HEK293 (cell line): Measurements from ENCODE around the gene AFF3.

Experiments used
- CTCF ChIA-PET: fragments of 350-600 bp; formaldehyde crosslinking; extraction: SDS; loops from one replicate; lab custom pipeline; 2021; ENCODE audit warnings: antibody characterized with exemption; lab: Yijun Ruan, JAX
- POLR2A ChIA-PET: fragments of 300-600 bp; formaldehyde crosslinking; extraction: SDS; loops from one replicate; lab custom pipeline; 2020; ENCODE audit warnings: antibody characterized with exemption, inconsistent platforms; lab: Yijun Ruan, JAX
- H3K27ac ChIP-seq: fragments of 200-500 bp; sonication (Bioruptor generic); 2 replicates; pipeline ENCODE4 v1.5.1; 2014; ENCODE audit warnings: low read depth, low read length, control low read depth, inconsistent platforms; ENCODE audit errors: extremely low read depth
- H3K36me3 ChIP-seq, 2 experiments: fragments of 200-500 bp in 1 of 2; sonication (Bioruptor generic) in 1 of 2; 1 replicate in 1 of 2; 2 replicates in 1 of 2; pipeline ENCODE4 v1.5.1; 2014 to 2017; ENCODE audit warnings: inconsistent platforms in 2 of 2, low read length in 2 of 2; ENCODE audit not compliant: control insufficient read depth in 2 of 2, insufficient read depth in 1 of 2
- H3K4me1 ChIP-seq: fragments of 200-500 bp; sonication (Bioruptor generic); 2 replicates; pipeline ENCODE4 v1.5.1; 2014; ENCODE audit warnings: mild to moderate bottlenecking, low read length, inconsistent platforms; ENCODE audit not compliant: control insufficient read depth, insufficient read depth
- H3K4me3 ChIP-seq: 2 replicates; pipeline ENCODE4 v1.5.1; 2011; ENCODE audit warnings: low read depth, mild to moderate bottlenecking, control low read depth, low read length, moderate library complexity
- H3K9me3 ChIP-seq: fragments of 200-500 bp; sonication (Bioruptor generic); 2 replicates; pipeline ENCODE4 v1.5.1; 2014; ENCODE audit warnings: low read depth, low read length, inconsistent platforms; ENCODE audit not compliant: control insufficient read depth, insufficient read depth
- BCL11A ChIP-seq: fragments of 450-650 bp; formaldehyde crosslinking; IDR thresholded peaks from 2 replicates; pipeline ENCODE4 v1.5.1; 2016; ENCODE audit warnings: low read depth, missing biosample characterization, missing genetic modification characterization
- MYNN ChIP-seq: fragments of 450-650 bp; formaldehyde crosslinking; IDR thresholded peaks from 2 replicates; pipeline ENCODE4 v1.5.1; 2016; ENCODE audit warnings: missing biosample characterization, missing genetic modification characterization, borderline replicate concordance
- ZBTB48 ChIP-seq: fragments of 450-650 bp; formaldehyde crosslinking; IDR thresholded peaks from 2 replicates; pipeline ENCODE4 v1.5.1; 2016; ENCODE audit warnings: missing biosample characterization, missing genetic modification characterization
- ZBTB8A ChIP-seq: fragments of 450-650 bp; formaldehyde crosslinking; IDR thresholded peaks from 2 replicates; pipeline ENCODE4 v1.5.1; 2016; ENCODE audit warnings: missing biosample characterization, missing genetic modification characterization
- ZNF19 ChIP-seq: fragments of 450-650 bp; formaldehyde crosslinking; IDR thresholded peaks from 2 replicates; pipeline ENCODE4; 2016; ENCODE audit warnings: missing biosample characterization, missing genetic modification characterization, low read depth
- ZNF202 ChIP-seq: fragments of 450-650 bp; formaldehyde crosslinking; IDR thresholded peaks from 2 replicates; pipeline ENCODE4 v1.5.1; 2016; ENCODE audit warnings: missing biosample characterization, missing genetic modification characterization, borderline replicate concordance
- ZNF274 ChIP-seq, 2 experiments: fragments of 200-500 bp in 1 of 2; fragments of 450-650 bp in 1 of 2; sonication (Bioruptor generic) in 1 of 2; formaldehyde crosslinking in 1 of 2; IDR thresholded peaks; 2 replicates each; pipeline versions ENCODE4 v1.5.1 to v1.6.1; 2014 to 2016; ENCODE audit warnings: borderline replicate concordance in 1 of 2, inconsistent platforms in 1 of 2, low read length in 1 of 2, missing biosample characterization in 1 of 2, missing genetic modification characterization in 1 of 2
- ZXDB ChIP-seq: fragments of 450-650 bp; formaldehyde crosslinking; IDR thresholded peaks from 2 replicates; pipeline ENCODE4 v1.5.1; 2016; ENCODE audit warnings: missing biosample characterization, missing genetic modification characterization
- TF ChIP-seq, protein P1 (sequence below): fragments of 450-650 bp; formaldehyde crosslinking; IDR thresholded peaks from 2 replicates; pipeline ENCODE4 v1.5.1; 2017; ENCODE audit warnings: missing biosample characterization, missing genetic modification characterization
- TF ChIP-seq, protein P2 (sequence below): fragments of 450-650 bp; formaldehyde crosslinking; IDR thresholded peaks from 2 replicates; pipeline ENCODE4 v1.5.1; 2016; ENCODE audit warnings: missing biosample characterization, missing genetic modification characterization
- TF ChIP-seq, protein P3 (sequence below): fragments of 450-650 bp; formaldehyde crosslinking; IDR thresholded peaks from 2 replicates; pipeline ENCODE4 v1.5.1; 2017; ENCODE audit warnings: missing biosample characterization, mild to moderate bottlenecking, missing genetic modification characterization, moderate library complexity
- TF ChIP-seq, protein P4 (sequence below): fragments of 450-650 bp; formaldehyde crosslinking; IDR thresholded peaks from 2 replicates; pipeline ENCODE4 v1.5.1; 2016; ENCODE audit warnings: missing biosample characterization, missing genetic modification characterization
- TF ChIP-seq, protein P5 (sequence below): fragments of 450-650 bp; formaldehyde crosslinking; IDR thresholded peaks from 2 replicates; pipeline ENCODE4 v1.5.1; 2016; ENCODE audit warnings: missing biosample characterization, missing genetic modification characterization, borderline replicate concordance
- TF ChIP-seq, protein P6 (sequence below): fragments of 450-650 bp; formaldehyde crosslinking; IDR thresholded peaks from 2 replicates; pipeline ENCODE4 v1.5.1; 2016; ENCODE audit warnings: missing biosample characterization, missing genetic modification characterization

The AFF3 gene

DNA sequence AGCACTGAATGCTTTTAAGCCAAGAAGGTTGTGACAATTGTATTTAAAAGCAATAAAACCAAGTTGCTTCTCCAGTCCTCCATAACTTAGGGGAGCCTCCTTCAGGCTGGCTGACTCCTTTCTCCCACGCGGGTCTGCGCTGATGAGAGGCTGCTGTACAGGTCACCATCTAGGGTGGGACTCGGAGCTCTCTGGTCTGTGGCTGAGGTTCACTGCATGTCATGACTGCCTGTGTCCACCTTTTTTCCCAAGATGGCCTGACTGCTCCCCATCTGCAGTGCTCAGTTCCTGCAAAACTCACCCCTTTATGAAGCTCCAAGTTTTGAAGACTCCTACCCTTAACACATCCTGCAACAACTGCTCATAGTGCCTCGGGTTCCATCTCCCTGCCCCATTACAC lies 194.4 kb downstream of the AFF3 start:
- ChIA-PET POLR2A (no interaction called here), CTCF (no interaction called here)
- TF ChIP-seq ZNF19 (tag by site-specific recombination) (no peak), ZNF202 (no peak), ZXDB (tag by site-specific recombination) (no peak), ZBTB8A (tag by site-specific recombination) (no peak), ZNF274 (IDR thresholded peaks at IDR 0.05; ENCODE audit: low read length) (no peak), ZNF274 (tag by site-specific recombination; IDR thresholded peaks at IDR 0.05; ENCODE audit: borderline replicate concordance) (no peak), BCL11A (tag by site-specific recombination) (no peak), MYNN (tag by site-specific recombination) (no peak), ZBTB48 (tag by site-specific recombination) (no peak)
- TF ChIP-seq, protein P1, sequence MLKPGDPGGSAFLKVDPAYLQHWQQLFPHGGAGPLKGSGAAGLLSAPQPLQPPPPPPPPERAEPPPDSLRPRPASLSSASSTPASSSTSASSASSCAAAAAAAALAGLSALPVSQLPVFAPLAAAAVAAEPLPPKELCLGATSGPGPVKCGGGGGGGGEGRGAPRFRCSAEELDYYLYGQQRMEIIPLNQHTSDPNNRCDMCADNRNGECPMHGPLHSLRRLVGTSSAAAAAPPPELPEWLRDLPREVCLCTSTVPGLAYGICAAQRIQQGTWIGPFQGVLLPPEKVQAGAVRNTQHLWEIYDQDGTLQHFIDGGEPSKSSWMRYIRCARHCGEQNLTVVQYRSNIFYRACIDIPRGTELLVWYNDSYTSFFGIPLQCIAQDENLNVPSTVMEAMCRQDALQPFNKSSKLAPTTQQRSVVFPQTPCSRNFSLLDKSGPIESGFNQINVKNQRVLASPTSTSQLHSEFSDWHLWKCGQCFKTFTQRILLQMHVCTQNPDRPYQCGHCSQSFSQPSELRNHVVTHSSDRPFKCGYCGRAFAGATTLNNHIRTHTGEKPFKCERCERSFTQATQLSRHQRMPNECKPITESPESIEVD = no peak
- TF ChIP-seq, protein P2, sequence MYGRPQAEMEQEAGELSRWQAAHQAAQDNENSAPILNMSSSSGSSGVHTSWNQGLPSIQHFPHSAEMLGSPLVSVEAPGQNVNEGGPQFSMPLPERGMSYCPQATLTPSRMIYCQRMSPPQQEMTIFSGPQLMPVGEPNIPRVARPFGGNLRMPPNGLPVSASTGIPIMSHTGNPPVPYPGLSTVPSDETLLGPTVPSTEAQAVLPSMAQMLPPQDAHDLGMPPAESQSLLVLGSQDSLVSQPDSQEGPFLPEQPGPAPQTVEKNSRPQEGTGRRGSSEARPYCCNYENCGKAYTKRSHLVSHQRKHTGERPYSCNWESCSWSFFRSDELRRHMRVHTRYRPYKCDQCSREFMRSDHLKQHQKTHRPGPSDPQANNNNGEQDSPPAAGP (tag by site-specific recombination) = no peak
- TF ChIP-seq, protein P3, sequence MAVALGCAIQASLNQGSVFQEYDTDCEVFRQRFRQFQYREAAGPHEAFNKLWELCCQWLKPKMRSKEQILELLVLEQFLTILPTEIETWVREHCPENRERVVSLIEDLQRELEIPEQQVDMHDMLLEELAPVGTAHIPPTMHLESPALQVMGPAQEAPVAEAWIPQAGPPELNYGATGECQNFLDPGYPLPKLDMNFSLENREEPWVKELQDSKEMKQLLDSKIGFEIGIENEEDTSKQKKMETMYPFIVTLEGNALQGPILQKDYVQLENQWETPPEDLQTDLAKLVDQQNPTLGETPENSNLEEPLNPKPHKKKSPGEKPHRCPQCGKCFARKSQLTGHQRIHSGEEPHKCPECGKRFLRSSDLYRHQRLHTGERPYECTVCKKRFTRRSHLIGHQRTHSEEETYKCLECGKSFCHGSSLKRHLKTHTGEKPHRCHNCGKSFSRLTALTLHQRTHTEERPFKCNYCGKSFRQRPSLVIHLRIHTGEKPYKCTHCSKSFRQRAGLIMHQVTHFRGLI (tag by site-specific recombination) = no peak
- TF ChIP-seq, protein P4, sequence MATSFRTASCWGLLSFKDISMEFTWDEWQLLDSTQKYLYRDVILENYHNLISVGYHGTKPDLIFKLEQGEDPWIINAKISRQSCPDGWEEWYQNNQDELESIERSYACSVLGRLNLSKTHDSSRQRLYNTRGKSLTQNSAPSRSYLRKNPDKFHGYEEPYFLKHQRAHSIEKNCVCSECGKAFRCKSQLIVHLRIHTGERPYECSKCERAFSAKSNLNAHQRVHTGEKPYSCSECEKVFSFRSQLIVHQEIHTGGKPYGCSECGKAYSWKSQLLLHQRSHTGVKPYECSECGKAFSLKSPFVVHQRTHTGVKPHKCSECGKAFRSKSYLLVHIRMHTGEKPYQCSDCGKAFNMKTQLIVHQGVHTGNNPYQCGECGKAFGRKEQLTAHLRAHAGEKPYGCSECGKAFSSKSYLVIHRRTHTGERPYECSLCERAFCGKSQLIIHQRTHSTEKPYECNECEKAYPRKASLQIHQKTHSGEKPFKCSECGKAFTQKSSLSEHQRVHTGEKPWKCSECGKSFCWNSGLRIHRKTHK (tag by site-specific recombination) = no peak
- TF ChIP-seq, protein P5, sequence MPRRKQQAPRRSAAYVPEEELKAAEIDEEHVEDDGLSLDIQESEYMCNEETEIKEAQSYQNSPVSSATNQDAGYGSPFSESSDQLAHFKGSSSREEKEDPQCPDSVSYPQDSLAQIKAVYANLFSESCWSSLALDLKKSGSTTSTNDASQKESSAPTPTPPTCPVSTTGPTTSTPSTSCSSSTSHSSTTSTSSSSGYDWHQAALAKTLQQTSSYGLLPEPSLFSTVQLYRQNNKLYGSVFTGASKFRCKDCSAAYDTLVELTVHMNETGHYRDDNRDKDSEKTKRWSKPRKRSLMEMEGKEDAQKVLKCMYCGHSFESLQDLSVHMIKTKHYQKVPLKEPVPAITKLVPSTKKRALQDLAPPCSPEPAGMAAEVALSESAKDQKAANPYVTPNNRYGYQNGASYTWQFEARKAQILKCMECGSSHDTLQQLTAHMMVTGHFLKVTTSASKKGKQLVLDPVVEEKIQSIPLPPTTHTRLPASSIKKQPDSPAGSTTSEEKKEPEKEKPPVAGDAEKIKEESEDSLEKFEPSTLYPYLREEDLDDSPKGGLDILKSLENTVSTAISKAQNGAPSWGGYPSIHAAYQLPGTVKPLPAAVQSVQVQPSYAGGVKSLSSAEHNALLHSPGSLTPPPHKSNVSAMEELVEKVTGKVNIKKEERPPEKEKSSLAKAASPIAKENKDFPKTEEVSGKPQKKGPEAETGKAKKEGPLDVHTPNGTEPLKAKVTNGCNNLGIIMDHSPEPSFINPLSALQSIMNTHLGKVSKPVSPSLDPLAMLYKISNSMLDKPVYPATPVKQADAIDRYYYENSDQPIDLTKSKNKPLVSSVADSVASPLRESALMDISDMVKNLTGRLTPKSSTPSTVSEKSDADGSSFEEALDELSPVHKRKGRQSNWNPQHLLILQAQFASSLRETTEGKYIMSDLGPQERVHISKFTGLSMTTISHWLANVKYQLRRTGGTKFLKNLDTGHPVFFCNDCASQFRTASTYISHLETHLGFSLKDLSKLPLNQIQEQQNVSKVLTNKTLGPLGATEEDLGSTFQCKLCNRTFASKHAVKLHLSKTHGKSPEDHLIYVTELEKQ = no peak
- TF ChIP-seq, protein P6, sequence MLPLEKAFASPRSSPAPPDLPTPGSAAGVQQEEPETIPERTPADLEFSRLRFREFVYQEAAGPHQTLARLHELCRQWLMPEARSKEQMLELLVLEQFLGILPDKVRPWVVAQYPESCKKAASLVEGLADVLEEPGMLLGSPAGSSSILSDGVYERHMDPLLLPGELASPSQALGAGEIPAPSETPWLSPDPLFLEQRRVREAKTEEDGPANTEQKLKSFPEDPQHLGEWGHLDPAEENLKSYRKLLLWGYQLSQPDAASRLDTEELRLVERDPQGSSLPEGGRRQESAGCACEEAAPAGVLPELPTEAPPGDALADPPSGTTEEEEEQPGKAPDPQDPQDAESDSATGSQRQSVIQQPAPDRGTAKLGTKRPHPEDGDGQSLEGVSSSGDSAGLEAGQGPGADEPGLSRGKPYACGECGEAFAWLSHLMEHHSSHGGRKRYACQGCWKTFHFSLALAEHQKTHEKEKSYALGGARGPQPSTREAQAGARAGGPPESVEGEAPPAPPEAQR (tag by site-specific recombination) = no peak
- Histone ChIP-seq H3K9me3 (no peaks in the 10 kb centered on the region), H3K4me1 (no peaks in the 10 kb centered on the region), H3K27ac (no peak overlapping the region), H3K36me3 (no peaks in the 10 kb centered on the region), H3K4me3 (no peak overlapping the region)
